NCI-H524 (cell line): Measurements from ENCODE around the gene NR5A1.
A peak's percentile ranks its signal among the peaks of the same experiment; 100 is the strongest.

Source experiments
- DNase-seq, 2 experiments: peaks; one replicate each; lab custom pipeline; 2025; lab: John Stamatoyannopoulos, UW

The NR5A1 gene

GRCh38 chr9:124514125-124514524, 6.9 kb upstream of the NR5A1 start:
- peak in 1 of 2 experiments; percentile 16 for DNase-seq

GRCh38 chr9:124513376-124513994, 6.3 kb upstream of the NR5A1 start:
- DNase-seq, result no peak

GRCh38 chr9:124512806-124513204, 5.6 kb upstream of the NR5A1 start:
- no peak for DNase-seq

- no peak for DNase-seq
These were observed 4.9 kb upstream of the NR5A1 start for GRCh38 chr9:124511891-124512805.

- no peak for DNase-seq
These were observed 4.2 kb upstream of the NR5A1 start for GRCh38 chr9:124511426-124511840.

GRCh38 chr9:124510650-124511425, 3.6 kb upstream of the NR5A1 start:
- no peak for DNase-seq

GRCh38 chr9:124507880-124508423, 753 bp upstream of the NR5A1 start:
- DNase-seq, result no peak

GRCh38 chr9:124506433-124506832, 766 bp downstream of the NR5A1 start:
- DNase-seq, result no peak

- no peak for DNase-seq
These were observed 1.3 kb downstream of the NR5A1 start for GRCh38 chr9:124505901-124506346.

GRCh38 chr9:124505006-124505900, 1.9 kb downstream of the NR5A1 start:
- DNase-seq, result no peak

- DNase-seq, result no peak
These were observed 2.6 kb downstream of the NR5A1 start for GRCh38 chr9:124504530-124505005.

GRCh38 chr9:124503713-124504529, 3.3 kb downstream of the NR5A1 start:
- DNase-seq, result no peak

- DNase-seq, result peak in 1 of 2 experiments; percentile 24
These were observed 4.2 kb downstream of the NR5A1 start for GRCh38 chr9:124502711-124503702.

- no peak for DNase-seq
These were observed 5.4 kb downstream of the NR5A1 start for GRCh38 chr9:124501771-124502320.

GRCh38 chr9:124500796-124501611, 6.2 kb downstream of the NR5A1 start:
- no peak for DNase-seq

GRCh38 chr9:124500028-124500795, 7.0 kb downstream of the NR5A1 start:
- no peak for DNase-seq

GRCh38 chr9:124499216-124499615, 8.0 kb downstream of the NR5A1 start:
- no peak for DNase-seq
